Measurements from ENCODE around the gene CD79B.

GRCh38 chr17:63934183-63935112 is 2.3 kb upstream of the CD79B start:
- TF ChIP-seq, protein P1, sequence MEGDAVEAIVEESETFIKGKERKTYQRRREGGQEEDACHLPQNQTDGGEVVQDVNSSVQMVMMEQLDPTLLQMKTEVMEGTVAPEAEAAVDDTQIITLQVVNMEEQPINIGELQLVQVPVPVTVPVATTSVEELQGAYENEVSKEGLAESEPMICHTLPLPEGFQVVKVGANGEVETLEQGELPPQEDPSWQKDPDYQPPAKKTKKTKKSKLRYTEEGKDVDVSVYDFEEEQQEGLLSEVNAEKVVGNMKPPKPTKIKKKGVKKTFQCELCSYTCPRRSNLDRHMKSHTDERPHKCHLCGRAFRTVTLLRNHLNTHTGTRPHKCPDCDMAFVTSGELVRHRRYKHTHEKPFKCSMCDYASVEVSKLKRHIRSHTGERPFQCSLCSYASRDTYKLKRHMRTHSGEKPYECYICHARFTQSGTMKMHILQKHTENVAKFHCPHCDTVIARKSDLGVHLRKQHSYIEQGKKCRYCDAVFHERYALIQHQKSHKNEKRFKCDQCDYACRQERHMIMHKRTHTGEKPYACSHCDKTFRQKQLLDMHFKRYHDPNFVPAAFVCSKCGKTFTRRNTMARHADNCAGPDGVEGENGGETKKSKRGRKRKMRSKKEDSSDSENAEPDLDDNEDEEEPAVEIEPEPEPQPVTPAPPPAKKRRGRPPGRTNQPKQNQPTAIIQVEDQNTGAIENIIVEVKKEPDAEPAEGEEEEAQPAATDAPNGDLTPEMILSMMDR (IDR thresholded peaks at IDR 0.05; ENCODE audit: poor library complexity, severe bottlenecking), result no peak
- TF ChIP-seq EP300 (conservative IDR thresholded peaks at IDR 0.05; ENCODE audit: poor library complexity, severe bottlenecking), result no peak
- TF ChIP-seq, protein P2, sequence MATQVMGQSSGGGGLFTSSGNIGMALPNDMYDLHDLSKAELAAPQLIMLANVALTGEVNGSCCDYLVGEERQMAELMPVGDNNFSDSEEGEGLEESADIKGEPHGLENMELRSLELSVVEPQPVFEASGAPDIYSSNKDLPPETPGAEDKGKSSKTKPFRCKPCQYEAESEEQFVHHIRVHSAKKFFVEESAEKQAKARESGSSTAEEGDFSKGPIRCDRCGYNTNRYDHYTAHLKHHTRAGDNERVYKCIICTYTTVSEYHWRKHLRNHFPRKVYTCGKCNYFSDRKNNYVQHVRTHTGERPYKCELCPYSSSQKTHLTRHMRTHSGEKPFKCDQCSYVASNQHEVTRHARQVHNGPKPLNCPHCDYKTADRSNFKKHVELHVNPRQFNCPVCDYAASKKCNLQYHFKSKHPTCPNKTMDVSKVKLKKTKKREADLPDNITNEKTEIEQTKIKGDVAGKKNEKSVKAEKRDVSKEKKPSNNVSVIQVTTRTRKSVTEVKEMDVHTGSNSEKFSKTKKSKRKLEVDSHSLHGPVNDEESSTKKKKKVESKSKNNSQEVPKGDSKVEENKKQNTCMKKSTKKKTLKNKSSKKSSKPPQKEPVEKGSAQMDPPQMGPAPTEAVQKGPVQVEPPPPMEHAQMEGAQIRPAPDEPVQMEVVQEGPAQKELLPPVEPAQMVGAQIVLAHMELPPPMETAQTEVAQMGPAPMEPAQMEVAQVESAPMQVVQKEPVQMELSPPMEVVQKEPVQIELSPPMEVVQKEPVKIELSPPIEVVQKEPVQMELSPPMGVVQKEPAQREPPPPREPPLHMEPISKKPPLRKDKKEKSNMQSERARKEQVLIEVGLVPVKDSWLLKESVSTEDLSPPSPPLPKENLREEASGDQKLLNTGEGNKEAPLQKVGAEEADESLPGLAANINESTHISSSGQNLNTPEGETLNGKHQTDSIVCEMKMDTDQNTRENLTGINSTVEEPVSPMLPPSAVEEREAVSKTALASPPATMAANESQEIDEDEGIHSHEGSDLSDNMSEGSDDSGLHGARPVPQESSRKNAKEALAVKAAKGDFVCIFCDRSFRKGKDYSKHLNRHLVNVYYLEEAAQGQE (IDR thresholded peaks at IDR 0.05; ENCODE audit: borderline replicate concordance), result no peak
- TF ChIP-seq POLR2AphosphoS5 (IDR thresholded peaks at IDR 0.05), result no peak

Measured in neural cell (in vitro differentiated cells).